ENCODE results near the gene CA12.

The CA12 gene

DNA sequence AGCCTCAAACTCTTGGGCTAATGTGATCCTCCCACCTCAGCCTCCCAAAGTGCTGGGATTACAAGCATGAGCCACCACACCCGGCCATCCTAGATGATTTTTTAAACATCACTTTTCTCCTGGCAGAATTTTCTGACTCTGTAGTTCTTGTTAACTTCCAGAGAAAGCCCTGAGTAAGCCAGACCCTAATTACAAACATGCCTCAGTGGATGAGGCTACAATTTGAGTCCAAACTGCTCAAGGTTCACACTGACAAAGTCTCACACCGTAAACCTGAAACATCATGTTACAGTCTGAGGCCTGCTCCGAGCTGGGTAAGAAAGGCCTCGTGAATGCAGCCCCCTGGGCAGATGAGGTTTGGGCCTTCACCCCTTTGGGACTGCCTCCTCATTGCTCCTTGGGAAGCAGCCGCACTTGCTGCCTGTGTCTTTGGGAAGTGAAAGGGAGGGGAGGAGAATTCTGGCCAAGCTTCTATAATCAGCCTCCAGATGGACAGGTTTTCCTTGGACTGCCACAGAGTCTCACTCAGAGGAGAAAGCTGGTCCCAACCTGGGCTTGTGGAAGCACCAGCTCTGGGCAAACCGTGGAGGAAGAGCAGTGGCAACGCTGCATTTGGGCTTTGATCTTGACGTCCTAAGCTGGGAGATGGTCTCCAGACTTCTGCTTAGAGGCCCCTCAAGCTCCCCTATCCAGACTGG lies 46.0 kb downstream of the CA12 start:
- Histone ChIP-seq H3K79me2 (ENCODE audit: insufficient read depth, low read length) (no peaks in the 10 kb centered on the region), H3K9ac (ENCODE audit: low read depth, low read length) (no peak overlapping the region), H2AFZ (ENCODE audit: low read depth, low read length) (no peak overlapping the region), H3K27me3 (ENCODE audit: insufficient read depth, low read length, poor library complexity) (no peaks in the 10 kb centered on the region), H3K27ac (ENCODE audit: low read length) (no peak overlapping the region), H3K4me3 (ENCODE audit: low read depth in 1 of 2, low read length in 2 of 2) (no peak overlapping the region), H3K4me1 (ENCODE audit: insufficient read depth, low read length) (no peaks in the 10 kb centered on the region), H3K9me3 (ENCODE audit: insufficient read depth, low read length, severe bottlenecking) (no peaks in the 10 kb centered on the region), H3K36me3 (ENCODE audit: insufficient read depth, low read length) (no peaks in the 10 kb centered on the region), H4K20me1 (ENCODE audit: insufficient read depth, low read length) (no peaks in the 10 kb centered on the region), H3K4me2 (ENCODE audit: insufficient read depth, low read length) (no peak overlapping the region)
- TF ChIP-seq EZH2 (IDR thresholded peaks at IDR 0.05; ENCODE audit: borderline replicate concordance, low read depth, low read length, severe bottlenecking) (no peak), CTCF (IDR thresholded peaks at IDR 0.05; ENCODE audit: borderline replicate concordance, extremely low read depth, low read length, poor library complexity, severe bottlenecking) (no peak)
- DNase-seq = no peak
- ATAC-seq (ENCODE audit: insufficient read depth, low read depth) = no peak

DNA sequence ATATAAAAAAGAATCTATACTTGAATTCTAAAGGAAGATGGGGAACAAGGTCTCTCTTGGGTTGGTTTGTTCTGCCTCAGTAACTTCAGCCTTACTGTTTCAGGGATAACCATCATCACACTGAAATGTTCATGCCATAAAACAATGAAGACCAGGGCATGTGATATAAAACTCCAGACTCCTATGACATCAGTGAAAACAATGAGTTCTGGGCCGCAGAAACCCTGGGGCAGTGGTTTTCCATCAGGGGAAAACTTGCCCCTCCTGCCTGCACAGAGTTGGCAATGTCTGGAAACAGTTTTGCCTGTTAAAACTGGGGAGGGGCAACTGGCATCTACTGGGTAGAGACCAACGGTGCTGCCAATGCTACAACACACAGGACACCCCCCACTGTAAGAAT lies 46.8 kb downstream of the CA12 start:
- no peaks in the 10 kb centered on the region for H3K36me3 ChIP-seq (ENCODE audit: insufficient read depth, low read length)

GRCh38 chr15:63332367-63333124 lies 49.1 kb downstream of the CA12 start:
- Histone ChIP-seq H3K9ac (ENCODE audit: low read depth, low read length) (no peak overlapping the region), H3K4me2 (ENCODE audit: insufficient read depth, low read length) (no peak overlapping the region), H3K4me3 (ENCODE audit: low read depth in 1 of 2, low read length in 2 of 2) (no peak overlapping the region), H3K9me3 (ENCODE audit: insufficient read depth, low read length, severe bottlenecking) (no peaks in the 10 kb centered on the region), H4K20me1 (ENCODE audit: insufficient read depth, low read length) (no peaks in the 10 kb centered on the region), H3K4me1 (ENCODE audit: insufficient read depth, low read length) (no peaks in the 10 kb centered on the region), H3K79me2 (ENCODE audit: insufficient read depth, low read length) (no peaks in the 10 kb centered on the region), H3K27me3 (ENCODE audit: insufficient read depth, low read length, poor library complexity) (no peaks in the 10 kb centered on the region), H3K27ac (ENCODE audit: low read length) (no peak overlapping the region), H2AFZ (ENCODE audit: low read depth, low read length) (no peak overlapping the region), H3K36me3 (ENCODE audit: insufficient read depth, low read length) (no peaks in the 10 kb centered on the region)
- ATAC-seq (ENCODE audit: insufficient read depth, low read depth) (no peak), DNase-seq (no peak)
- TF ChIP-seq CTCF (IDR thresholded peaks at IDR 0.05; ENCODE audit: borderline replicate concordance, extremely low read depth, low read length, poor library complexity, severe bottlenecking) = no peak
- TF ChIP-seq EZH2 (IDR thresholded peaks at IDR 0.05; ENCODE audit: borderline replicate concordance, low read depth, low read length, severe bottlenecking) = no peak

More for the DNA sequence above, 46.8 kb downstream of the CA12 start:
- H3K79me2 ChIP-seq (ENCODE audit: insufficient read depth, low read length) = no peaks in the 10 kb centered on the region
- no peak overlapping the region for H3K9ac ChIP-seq (ENCODE audit: low read depth, low read length)
- no peak overlapping the region for H3K4me3 ChIP-seq (ENCODE audit: low read depth in 1 of 2, low read length in 2 of 2)
- TF ChIP-seq CTCF (IDR thresholded peaks at IDR 0.05; ENCODE audit: borderline replicate concordance, extremely low read depth, low read length, poor library complexity, severe bottlenecking) (no peak), EZH2 (IDR thresholded peaks at IDR 0.05; ENCODE audit: borderline replicate concordance, low read depth, low read length, severe bottlenecking) (no peak)
- DNase-seq (no peak), ATAC-seq (ENCODE audit: insufficient read depth, low read depth) (no peak)
- no peaks in the 10 kb centered on the region for H3K9me3 ChIP-seq (ENCODE audit: insufficient read depth, low read length, severe bottlenecking)
- H2AFZ ChIP-seq (ENCODE audit: low read depth, low read length) = no peak overlapping the region
- no peaks in the 10 kb centered on the region for H4K20me1 ChIP-seq (ENCODE audit: insufficient read depth, low read length)
- H3K27ac ChIP-seq (ENCODE audit: low read length) = no peak overlapping the region
- no peak overlapping the region for H3K4me2 ChIP-seq (ENCODE audit: insufficient read depth, low read length)
- H3K4me1 ChIP-seq (ENCODE audit: insufficient read depth, low read length) = no peaks in the 10 kb centered on the region
- H3K27me3 ChIP-seq (ENCODE audit: insufficient read depth, low read length, poor library complexity) = no peaks in the 10 kb centered on the region

Measured in DND-41 (cell line).